Panc1 (cell line): ENCODE measurements around the gene IFT27.

Source experiments
- CTCF ChIP-seq: fragments of 450-650 bp; IDR thresholded peaks from 2 replicates; pipeline ENCODE4 v1.5.1; 2017; ENCODE audit warnings: mild to moderate bottlenecking
- POLR2AphosphoS5 ChIP-seq: IDR thresholded peaks from 2 replicates; pipeline ENCODE4 v1.6.1; 2012; ENCODE audit warnings: mild to moderate bottlenecking, low read depth, low read length, moderate library complexity

GRCh38 chr22:36714110-36714509 is 61.8 kb downstream of the IFT27 start:
- TF ChIP-seq CTCF = no peak
- TF ChIP-seq POLR2AphosphoS5 = no peak
